Fibroblast of the aortic adventitia (primary cell): ENCODE measurements around the gene VDR. TPM values are rescaled to one million over a fixed set of nuclear protein-coding genes. Genes with fewer than 3 reads are reported as not detected.

Source experiments
- DNase-seq: peaks from one replicate; pipeline ENCODE4 v3.0.0-alpha.2; 2010; ENCODE audit warnings: low read depth
- H3K4me3 ChIP-seq: 2 replicates; pipeline ENCODE4 v1.5.1; 2011; ENCODE audit warnings: low read depth, mild to moderate bottlenecking, control low read depth, low read length, moderate library complexity
- CTCF ChIP-seq: IDR thresholded peaks from 2 replicates; pipeline ENCODE4 v1.5.1; 2011; ENCODE audit warnings: mild to moderate bottlenecking, low read length, control low read depth, inconsistent platforms; ENCODE audit not compliant: insufficient read depth
- total RNA-seq: library from RNA; depleted of rRNA; stranded (reverse); fragments of >200 nt; gene quantifications from 2 replicates; pipeline ENCODE4 v1.2.3, GENCODE V29; 2012; ENCODE audit warnings: low replicate concordance

Gene VDR
- total RNA-seq, 1 donor, result 12.5 TPM

GRCh38 chr12:47852096-47852571 is 52.7 kb downstream of the VDR start:
- no peak for TF ChIP-seq CTCF
- no peak overlapping the region for H3K4me3 ChIP-seq
- DNase-seq, result no peak

GRCh38 chr12:47851303-47851952 is 53.4 kb downstream of the VDR start:
- TF ChIP-seq CTCF, result no peak
- no peak overlapping the region for H3K4me3 ChIP-seq
- no peak for DNase-seq

GRCh38 chr12:47850153-47851084 is 54.4 kb downstream of the VDR start:
- no peak for DNase-seq
- H3K4me3 ChIP-seq, result no peak overlapping the region
- no peak for TF ChIP-seq CTCF

DNA sequence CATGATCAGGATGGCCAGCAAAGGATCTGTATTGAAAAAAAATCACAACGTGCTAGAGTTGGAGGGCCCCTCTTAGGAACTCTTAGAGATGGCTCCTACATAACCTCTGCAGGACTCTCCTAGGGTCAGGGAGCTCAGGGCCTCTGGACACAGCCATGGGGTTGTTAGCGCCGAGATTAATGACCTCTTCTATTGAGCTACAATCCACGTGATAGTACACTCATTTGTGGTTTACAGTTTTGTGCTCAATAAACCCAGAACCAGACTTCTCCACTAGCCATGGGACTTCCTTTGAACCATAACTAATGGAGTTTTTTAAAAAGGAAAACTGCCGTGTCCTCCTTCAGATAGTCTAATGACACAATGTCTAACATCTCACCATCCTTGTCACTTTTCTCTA is 55.5 kb downstream of the VDR start:
- DNase-seq, result no peak
- H3K4me3 ChIP-seq, result no peak overlapping the region
- TF ChIP-seq CTCF, result no peak

DNA sequence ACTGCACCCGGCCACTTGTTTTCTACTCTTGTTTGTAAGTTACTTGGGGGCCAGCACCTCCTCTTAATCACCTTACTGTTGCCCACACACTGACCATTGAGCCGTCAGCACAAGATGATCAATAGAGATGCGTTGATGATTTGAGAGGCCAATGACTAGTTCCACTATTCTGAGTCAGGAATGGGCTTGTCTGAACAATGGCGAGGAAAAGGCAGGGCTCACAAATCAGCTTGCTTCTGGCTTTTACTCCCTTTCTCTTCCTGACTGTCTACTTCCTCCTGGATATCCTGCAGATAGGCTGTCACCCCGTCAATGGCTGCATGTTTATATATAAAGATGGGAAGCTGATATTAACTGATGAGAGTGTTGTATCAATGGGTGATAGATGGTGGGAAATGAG is 55.9 kb downstream of the VDR start:
- H3K4me3 ChIP-seq, result no peak overlapping the region
- no peak for TF ChIP-seq CTCF
- no peak for DNase-seq

DNA sequence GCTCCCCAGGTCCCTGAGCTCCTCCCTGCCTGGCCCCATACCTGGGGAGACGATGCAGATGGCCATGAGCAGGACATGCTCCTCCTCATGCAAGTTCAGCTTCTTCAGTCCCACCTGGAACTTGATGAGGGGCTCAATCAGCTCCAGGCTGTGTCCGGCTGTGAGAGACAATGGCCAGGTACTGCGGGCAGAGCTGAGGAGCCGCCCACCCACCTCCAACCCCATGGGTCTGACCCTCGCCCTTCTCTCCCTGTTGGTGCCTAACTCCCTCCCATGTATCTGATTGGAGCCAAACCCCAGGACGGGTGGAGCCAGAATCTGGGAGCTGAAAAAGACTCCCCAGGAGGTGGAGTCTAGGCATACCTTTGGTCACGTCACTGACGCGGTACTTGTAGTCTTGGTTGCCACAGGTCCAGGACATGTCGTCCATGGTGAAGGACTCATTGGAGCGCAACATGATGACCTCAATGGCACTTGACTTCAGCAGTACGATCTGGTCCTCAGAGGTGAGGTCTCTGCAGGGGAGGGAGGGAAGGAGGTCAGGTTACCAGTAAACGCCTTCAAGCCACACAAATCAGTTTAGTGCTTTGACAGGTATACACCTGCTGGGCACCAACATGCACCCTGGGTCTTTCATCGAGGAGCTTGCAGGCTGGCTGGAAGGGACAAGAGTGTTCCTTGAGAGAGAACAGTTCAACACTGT is 58.3 kb downstream of the VDR start:
- DNase-seq, result no peak
- TF ChIP-seq CTCF, result no peak

More for the DNA sequence above, 58.3 kb downstream of the VDR start:
- no peak overlapping the region for H3K4me3 ChIP-seq
